Liver (tissue), 9 donors: Measurements from ENCODE around the gene ADORA2B. TPM values are rescaled to one million over a fixed set of nuclear protein-coding genes. Genes with fewer than 3 reads are reported as not detected.

Source experiments
- DNase-seq: peaks from one replicate; pipeline ENCODE4 v3.0.0-alpha.2; 2017; ENCODE audit warnings: low spot score
- H3K27ac ChIP-seq, 2 donors: one replicate each; pipeline ENCODE4 v1.7.0; 2013; ENCODE audit warnings: inconsistent platforms in 2 of 2, low read length in 2 of 2, control low read depth in 1 of 2, low read depth in 1 of 2, mild to moderate bottlenecking in 1 of 2
- H3K27me3 ChIP-seq, 4 donors: one replicate each; pipeline versions ENCODE4 v1.6.1 to v1.7.0; 2013; ENCODE audit warnings: low read length in 3 of 4, inconsistent platforms in 1 of 4, mild to moderate bottlenecking in 1 of 4, moderate library complexity in 1 of 4; ENCODE audit not compliant: control insufficient read depth in 4 of 4, insufficient read depth in 4 of 4
- H3K36me3 ChIP-seq, 4 donors: one replicate each; pipeline versions ENCODE4 v1.6.1 to v1.7.0; 2013; ENCODE audit warnings: low read length in 3 of 4, mild to moderate bottlenecking in 3 of 4, low read depth in 1 of 4, moderate library complexity in 1 of 4; ENCODE audit not compliant: control insufficient read depth in 4 of 4, insufficient read depth in 3 of 4
- H3K4me1 ChIP-seq, 4 donors: one replicate each; pipeline versions ENCODE4 v1.6.1 to v1.7.0; 2013; ENCODE audit warnings: low read length in 3 of 4, mild to moderate bottlenecking in 3 of 4, moderate library complexity in 1 of 4; ENCODE audit not compliant: control insufficient read depth in 4 of 4, insufficient read depth in 4 of 4
- H3K4me3 ChIP-seq, 3 donors: one replicate each; pipeline versions ENCODE4 v1.6.1 to v1.7.0; 2013; ENCODE audit warnings: low read length in 3 of 3, control low read depth in 1 of 3, low read depth in 1 of 3, mild to moderate bottlenecking in 1 of 3
- H3K9ac ChIP-seq, 2 donors: one replicate each; pipeline ENCODE4 v1.7.0; 2013; ENCODE audit warnings: low read length in 2 of 2, mild to moderate bottlenecking in 2 of 2, moderate library complexity in 2 of 2, control low read depth in 1 of 2, low read depth in 1 of 2
- H3K9me3 ChIP-seq, 4 donors: one replicate each; pipeline versions ENCODE4 v1.6.1 to v1.7.0; 2013; ENCODE audit warnings: low read length in 3 of 4; ENCODE audit not compliant: control insufficient read depth in 4 of 4
- EGR1 ChIP-seq, 2 donors: IDR thresholded peaks; 2 replicates each; pipeline ENCODE4 v1.6.1; 2016 to 2018; ENCODE audit warnings: antibody characterized with exemption in 2 of 2, low read depth in 2 of 2
- FOXA1 ChIP-seq: IDR thresholded peaks from 2 replicates; pipeline ENCODE4 v1.6.1; 2016; ENCODE audit warnings: antibody characterized with exemption
- FOXA2 ChIP-seq: IDR thresholded peaks from 2 replicates; pipeline ENCODE4 v1.6.1; 2016; ENCODE audit warnings: antibody characterized with exemption
- GABPA ChIP-seq, 2 donors: IDR thresholded peaks in 1 of 2; conservative IDR thresholded peaks in 1 of 2; 2 replicates each; pipeline ENCODE4 v1.6.1; 2016; ENCODE audit warnings: antibody characterized with exemption in 2 of 2, mild to moderate bottlenecking in 1 of 2, moderate library complexity in 1 of 2
- HNF4A ChIP-seq, 2 donors: conservative IDR thresholded peaks; 2 replicates each; pipeline ENCODE4 v1.6.1; 2016; ENCODE audit warnings: antibody characterized with exemption in 2 of 2, mild to moderate bottlenecking in 2 of 2
- HNF4G ChIP-seq: IDR thresholded peaks from 2 replicates; pipeline ENCODE4 v1.6.1; 2016; ENCODE audit warnings: antibody characterized with exemption
- JUND ChIP-seq, 2 donors: IDR thresholded peaks; 2 replicates each; pipeline ENCODE4 v1.6.1; 2016; ENCODE audit warnings: antibody characterized with exemption in 2 of 2
- NR2F2 ChIP-seq: IDR thresholded peaks from 2 replicates; pipeline ENCODE4 v1.6.1; 2016; ENCODE audit warnings: antibody characterized with exemption
- RAD21 ChIP-seq, 2 donors: IDR thresholded peaks; 2 replicates each; pipeline ENCODE4 v1.6.1; 2016; ENCODE audit warnings: antibody characterized with exemption in 2 of 2, mild to moderate bottlenecking in 2 of 2
- RXRA ChIP-seq, 2 donors: IDR thresholded peaks; 2 replicates each; pipeline ENCODE4 v1.6.1; 2017 to 2018; ENCODE audit warnings: antibody characterized with exemption in 2 of 2, mild to moderate bottlenecking in 1 of 2
- SP1 ChIP-seq: IDR thresholded peaks from 2 replicates; pipeline ENCODE4 v1.6.1; 2018; ENCODE audit warnings: antibody characterized with exemption, mild to moderate bottlenecking
- TAF1 ChIP-seq: conservative IDR thresholded peaks from 2 replicates; pipeline ENCODE4 v1.6.1; 2016; ENCODE audit warnings: antibody characterized with exemption, mild to moderate bottlenecking
- YY1 ChIP-seq: IDR thresholded peaks from 2 replicates; pipeline ENCODE4 v1.6.1; 2016; ENCODE audit warnings: antibody characterized with exemption, mild to moderate bottlenecking
- WGBS: extraction: QIAGEN DNeasy Blood & Tissue Kit; methylation state at CpG from one replicate; pipeline ENCODE4 v1.1.7; 2013; 5-methylcytosine and 5-hydroxymethylcytosine counted together
- polyA plus RNA-seq, 2 donors: library from polyadenylated mRNA; stranded (reverse) in 1 of 2; unstranded in 1 of 2; fragments of 200-250 nt in 1 of 2; fragments of >200 nt in 1 of 2; fragmentation: Nextera tagmentation in 1 of 2; extraction: Ambion mirVana in 1 of 2; gene quantifications; one replicate each; pipeline versions ENCODE4 v1.2.1 to v1.2.3, GENCODE V29; 2013 to 2015
- total RNA-seq, 2 donors: library from RNA; depleted of rRNA; stranded (reverse); fragments of >200 nt; gene quantifications; one replicate each; pipeline ENCODE4 v1.2.3, GENCODE V29; 2014
- TF ChIP-seq, protein P1 (sequence below): IDR thresholded peaks from 2 replicates; pipeline ENCODE4 v1.6.1; 2016; ENCODE audit warnings: antibody characterized with exemption, mild to moderate bottlenecking
- TF ChIP-seq, protein P2 (sequence below): fragments of 150-350 bp; IDR thresholded peaks from 2 replicates; pipeline ENCODE4 v1.5.1; 2017; ENCODE audit warnings: improper control_type of control experiment, low read depth, low read length; ENCODE audit not compliant: missing input control
- TF ChIP-seq, protein P3 (sequence below): IDR thresholded peaks from 2 replicates; pipeline ENCODE4 v1.6.1; 2016; ENCODE audit warnings: antibody characterized with exemption
- TF ChIP-seq, protein P4 (sequence below): IDR thresholded peaks from 2 replicates; pipeline ENCODE4 v1.6.1; 2016; ENCODE audit warnings: antibody characterized with exemption
- TF ChIP-seq, protein P5 (sequence below): IDR thresholded peaks from 2 replicates; pipeline ENCODE4 v1.6.1; 2016; ENCODE audit warnings: antibody characterized with exemption
- donor health status: healthy.
- donor health status: healthy.
- donor health status: healthy.
- donor health status: healthy.
- donor health status: healthy.

The ADORA2B gene
- total and polyA plus RNA-seq, 4 donors, result 0.24 to 3.3 (median 0.28) TPM

DNA sequence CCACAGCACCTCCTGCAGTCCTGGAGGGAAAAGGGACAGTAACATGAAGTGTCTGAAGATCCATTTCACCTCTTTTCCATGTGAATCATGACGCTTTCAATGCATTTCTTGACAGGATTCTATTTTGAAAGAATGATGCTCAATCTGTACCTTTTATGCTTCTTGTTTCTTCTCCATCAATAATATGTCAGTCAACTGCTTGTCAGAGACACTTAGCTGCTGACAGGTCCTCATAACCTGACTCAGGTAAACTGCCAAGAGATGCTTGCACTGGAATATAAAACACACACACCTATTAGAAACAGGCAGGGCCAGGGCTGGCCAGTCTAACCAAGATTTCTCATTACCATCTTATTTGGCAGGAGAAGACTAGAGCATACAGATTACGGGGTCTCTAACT lies 33.0 kb downstream of the ADORA2B start:
- Histone ChIP-seq H3K27me3 (no peaks in the 10 kb centered on the region), H3K36me3 (peaks cover 2 to 37% (median 33%) of the 10 kb centered on the region in 4 donors), H3K9ac (no peak overlapping the region), H3K27ac (no peak overlapping the region), H3K4me3 (no peak overlapping the region), H3K4me1 (peaks cover 0 to 5% (median 0%) of the 10 kb centered on the region in 4 donors), H3K9me3 (no peaks in the 10 kb centered on the region)
- DNase-seq, result no peak
- 97% methylated on average over 2 of the region's 2 CpGs for WGBS
- no peak for TF ChIP-seq FOXA2
- no peak for TF ChIP-seq GABPA (IDR thresholded peaks at IDR 0.05 in 1 of 2, conservative IDR thresholded peaks at IDR 0.05 in 1 of 2)
- TF ChIP-seq, protein P1, sequence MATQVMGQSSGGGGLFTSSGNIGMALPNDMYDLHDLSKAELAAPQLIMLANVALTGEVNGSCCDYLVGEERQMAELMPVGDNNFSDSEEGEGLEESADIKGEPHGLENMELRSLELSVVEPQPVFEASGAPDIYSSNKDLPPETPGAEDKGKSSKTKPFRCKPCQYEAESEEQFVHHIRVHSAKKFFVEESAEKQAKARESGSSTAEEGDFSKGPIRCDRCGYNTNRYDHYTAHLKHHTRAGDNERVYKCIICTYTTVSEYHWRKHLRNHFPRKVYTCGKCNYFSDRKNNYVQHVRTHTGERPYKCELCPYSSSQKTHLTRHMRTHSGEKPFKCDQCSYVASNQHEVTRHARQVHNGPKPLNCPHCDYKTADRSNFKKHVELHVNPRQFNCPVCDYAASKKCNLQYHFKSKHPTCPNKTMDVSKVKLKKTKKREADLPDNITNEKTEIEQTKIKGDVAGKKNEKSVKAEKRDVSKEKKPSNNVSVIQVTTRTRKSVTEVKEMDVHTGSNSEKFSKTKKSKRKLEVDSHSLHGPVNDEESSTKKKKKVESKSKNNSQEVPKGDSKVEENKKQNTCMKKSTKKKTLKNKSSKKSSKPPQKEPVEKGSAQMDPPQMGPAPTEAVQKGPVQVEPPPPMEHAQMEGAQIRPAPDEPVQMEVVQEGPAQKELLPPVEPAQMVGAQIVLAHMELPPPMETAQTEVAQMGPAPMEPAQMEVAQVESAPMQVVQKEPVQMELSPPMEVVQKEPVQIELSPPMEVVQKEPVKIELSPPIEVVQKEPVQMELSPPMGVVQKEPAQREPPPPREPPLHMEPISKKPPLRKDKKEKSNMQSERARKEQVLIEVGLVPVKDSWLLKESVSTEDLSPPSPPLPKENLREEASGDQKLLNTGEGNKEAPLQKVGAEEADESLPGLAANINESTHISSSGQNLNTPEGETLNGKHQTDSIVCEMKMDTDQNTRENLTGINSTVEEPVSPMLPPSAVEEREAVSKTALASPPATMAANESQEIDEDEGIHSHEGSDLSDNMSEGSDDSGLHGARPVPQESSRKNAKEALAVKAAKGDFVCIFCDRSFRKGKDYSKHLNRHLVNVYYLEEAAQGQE, result no peak
- no peak for TF ChIP-seq EGR1 (IDR thresholded peaks at IDR 0.05; ENCODE audit: low read depth in 2 of 2)
- TF ChIP-seq, protein P2, sequence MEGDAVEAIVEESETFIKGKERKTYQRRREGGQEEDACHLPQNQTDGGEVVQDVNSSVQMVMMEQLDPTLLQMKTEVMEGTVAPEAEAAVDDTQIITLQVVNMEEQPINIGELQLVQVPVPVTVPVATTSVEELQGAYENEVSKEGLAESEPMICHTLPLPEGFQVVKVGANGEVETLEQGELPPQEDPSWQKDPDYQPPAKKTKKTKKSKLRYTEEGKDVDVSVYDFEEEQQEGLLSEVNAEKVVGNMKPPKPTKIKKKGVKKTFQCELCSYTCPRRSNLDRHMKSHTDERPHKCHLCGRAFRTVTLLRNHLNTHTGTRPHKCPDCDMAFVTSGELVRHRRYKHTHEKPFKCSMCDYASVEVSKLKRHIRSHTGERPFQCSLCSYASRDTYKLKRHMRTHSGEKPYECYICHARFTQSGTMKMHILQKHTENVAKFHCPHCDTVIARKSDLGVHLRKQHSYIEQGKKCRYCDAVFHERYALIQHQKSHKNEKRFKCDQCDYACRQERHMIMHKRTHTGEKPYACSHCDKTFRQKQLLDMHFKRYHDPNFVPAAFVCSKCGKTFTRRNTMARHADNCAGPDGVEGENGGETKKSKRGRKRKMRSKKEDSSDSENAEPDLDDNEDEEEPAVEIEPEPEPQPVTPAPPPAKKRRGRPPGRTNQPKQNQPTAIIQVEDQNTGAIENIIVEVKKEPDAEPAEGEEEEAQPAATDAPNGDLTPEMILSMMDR, result no peak
- TF ChIP-seq FOXA1, result no peak
- TF ChIP-seq RXRA (IDR thresholded peaks at IDR 0.05), result no peak
- TF ChIP-seq RAD21 (IDR thresholded peaks at IDR 0.05), result no peak
- TF ChIP-seq, protein P3, sequence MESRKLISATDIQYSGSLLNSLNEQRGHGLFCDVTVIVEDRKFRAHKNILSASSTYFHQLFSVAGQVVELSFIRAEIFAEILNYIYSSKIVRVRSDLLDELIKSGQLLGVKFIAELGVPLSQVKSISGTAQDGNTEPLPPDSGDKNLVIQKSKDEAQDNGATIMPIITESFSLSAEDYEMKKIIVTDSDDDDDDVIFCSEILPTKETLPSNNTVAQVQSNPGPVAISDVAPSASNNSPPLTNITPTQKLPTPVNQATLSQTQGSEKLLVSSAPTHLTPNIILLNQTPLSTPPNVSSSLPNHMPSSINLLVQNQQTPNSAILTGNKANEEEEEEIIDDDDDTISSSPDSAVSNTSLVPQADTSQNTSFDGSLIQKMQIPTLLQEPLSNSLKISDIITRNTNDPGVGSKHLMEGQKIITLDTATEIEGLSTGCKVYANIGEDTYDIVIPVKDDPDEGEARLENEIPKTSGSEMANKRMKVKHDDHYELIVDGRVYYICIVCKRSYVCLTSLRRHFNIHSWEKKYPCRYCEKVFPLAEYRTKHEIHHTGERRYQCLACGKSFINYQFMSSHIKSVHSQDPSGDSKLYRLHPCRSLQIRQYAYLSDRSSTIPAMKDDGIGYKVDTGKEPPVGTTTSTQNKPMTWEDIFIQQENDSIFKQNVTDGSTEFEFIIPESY, result no peak
- no peak for TF ChIP-seq TAF1
- TF ChIP-seq YY1, result no peak
- TF ChIP-seq, protein P4, sequence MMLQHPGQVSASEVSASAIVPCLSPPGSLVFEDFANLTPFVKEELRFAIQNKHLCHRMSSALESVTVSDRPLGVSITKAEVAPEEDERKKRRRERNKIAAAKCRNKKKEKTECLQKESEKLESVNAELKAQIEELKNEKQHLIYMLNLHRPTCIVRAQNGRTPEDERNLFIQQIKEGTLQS, result no peak
- TF ChIP-seq HNF4G, result no peak
- no peak for TF ChIP-seq HNF4A (conservative IDR thresholded peaks at IDR 0.05)
- no peak for TF ChIP-seq JUND (IDR thresholded peaks at IDR 0.05)
- no peak for TF ChIP-seq NR2F2
- TF ChIP-seq, protein P5, sequence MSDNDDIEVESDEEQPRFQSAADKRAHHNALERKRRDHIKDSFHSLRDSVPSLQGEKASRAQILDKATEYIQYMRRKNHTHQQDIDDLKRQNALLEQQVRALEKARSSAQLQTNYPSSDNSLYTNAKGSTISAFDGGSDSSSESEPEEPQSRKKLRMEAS, result no peak
- TF ChIP-seq SP1, result no peak
